Hepatocyte (in vitro differentiated cells): ENCODE results near the gene ERBB4. TPM values are rescaled to one million over a fixed set of nuclear protein-coding genes. Genes with fewer than 3 reads are reported as not detected.

Experiments used
- DNase-seq: peaks from one replicate; pipeline ENCODE4 v3.0.0-alpha.2; 2016; ENCODE audit warnings: low spot score
- H2AFZ ChIP-seq: fragments of 200-600 bp; sonication (generic); 2 replicates; pipeline ENCODE4 v1.6.0; 2016; ENCODE audit warnings: antibody characterized with exemption, mild to moderate bottlenecking
- H3K27ac ChIP-seq: fragments of 200-600 bp; sonication (generic); 2 replicates; pipeline ENCODE4 v1.5.1; 2016; ENCODE audit warnings: mild to moderate bottlenecking
- H3K27me3 ChIP-seq: fragments of 200-600 bp; sonication (generic); 2 replicates; pipeline ENCODE4 v1.6.1; 2016
- H3K36me3 ChIP-seq: fragments of 200-600 bp; sonication (generic); replicated peaks from 2 replicates; pipeline ENCODE4 v1.5.1; 2016; ENCODE audit warnings: low read depth; ENCODE audit not compliant: insufficient read depth
- H3K4me1 ChIP-seq: fragments of 200-600 bp; sonication (generic); 2 replicates; pipeline ENCODE4 v1.5.1; 2016; ENCODE audit warnings: mild to moderate bottlenecking, moderate library complexity; ENCODE audit not compliant: insufficient read depth
- H3K4me2 ChIP-seq: fragments of 200-600 bp; sonication (generic); 2 replicates; pipeline ENCODE4 v1.6.0; 2016
- H3K4me3 ChIP-seq: fragments of 200-600 bp; sonication (generic); 2 replicates; pipeline ENCODE4 v1.5.1; 2016; ENCODE audit warnings: mild to moderate bottlenecking
- H3K79me2 ChIP-seq: fragments of 200-600 bp; sonication (generic); 2 replicates; pipeline ENCODE4 v1.6.0; 2017; ENCODE audit warnings: mild to moderate bottlenecking
- H3K9me2 ChIP-seq: fragments of 200-600 bp; sonication (generic); replicated peaks from 2 replicates; pipeline ENCODE4 v1.6.0; 2017; ENCODE audit warnings: mild to moderate bottlenecking; ENCODE audit not compliant: insufficient read depth
- H3K9me3 ChIP-seq: fragments of 200-600 bp; sonication (generic); 2 replicates; pipeline ENCODE4 v1.5.1; 2016; ENCODE audit warnings: low read depth, mild to moderate bottlenecking
- H4K20me1 ChIP-seq: fragments of 200-600 bp; sonication (generic); 2 replicates; pipeline ENCODE4 v1.6.0; 2016; ENCODE audit warnings: mild to moderate bottlenecking; ENCODE audit not compliant: insufficient read depth, poor library complexity, severe bottlenecking
- EZH2 ChIP-seq: fragments of 200-600 bp; sonication (generic); IDR thresholded peaks from 2 replicates; pipeline ENCODE4 v1.6.1; 2016; ENCODE audit warnings: antibody characterized with exemption, mild to moderate bottlenecking, borderline replicate concordance
- EZH2phosphoT487 ChIP-seq: fragments of 200-600 bp; sonication (generic); IDR thresholded peaks from one replicate; pipeline ENCODE4 v1.6.1; 2018; ENCODE audit warnings: antibody characterized with exemption, mild to moderate bottlenecking, low read depth, moderate library complexity; ENCODE audit not compliant: unreplicated experiment, severe bottlenecking
- WGBS: methylation state at CpG from one replicate; pipeline ENCODE4 v1.1.6; 2016; ENCODE audit warnings: low lambda C conversion rate; ENCODE audit errors: missing lambda C conversion rate; 5-methylcytosine and 5-hydroxymethylcytosine counted together
- polyA plus RNA-seq: library from polyadenylated mRNA; unstranded; fragments of >200 nt; fragmentation: Nextera tagmentation; extraction: Ambion mirVana; gene quantifications from 2 replicates; pipeline ENCODE4 v1.2.1, GENCODE V29; 2016
- total RNA-seq: library from RNA; depleted of rRNA; stranded (reverse); fragments of >200 nt; gene quantifications from 2 replicates; pipeline ENCODE4 v1.2.3, GENCODE V29; 2014
- TF ChIP-seq, protein P1 (sequence below): fragments of 200-600 bp; sonication (generic); IDR thresholded peaks from 2 replicates; pipeline ENCODE4 v1.5.1; 2016; ENCODE audit warnings: antibody characterized with exemption, mild to moderate bottlenecking; ENCODE audit not compliant: poor library complexity

The ERBB4 gene
- total and polyA plus RNA-seq, 2 experiments from 2014 or later, result 3.4 to 3.9 TPM

DNA sequence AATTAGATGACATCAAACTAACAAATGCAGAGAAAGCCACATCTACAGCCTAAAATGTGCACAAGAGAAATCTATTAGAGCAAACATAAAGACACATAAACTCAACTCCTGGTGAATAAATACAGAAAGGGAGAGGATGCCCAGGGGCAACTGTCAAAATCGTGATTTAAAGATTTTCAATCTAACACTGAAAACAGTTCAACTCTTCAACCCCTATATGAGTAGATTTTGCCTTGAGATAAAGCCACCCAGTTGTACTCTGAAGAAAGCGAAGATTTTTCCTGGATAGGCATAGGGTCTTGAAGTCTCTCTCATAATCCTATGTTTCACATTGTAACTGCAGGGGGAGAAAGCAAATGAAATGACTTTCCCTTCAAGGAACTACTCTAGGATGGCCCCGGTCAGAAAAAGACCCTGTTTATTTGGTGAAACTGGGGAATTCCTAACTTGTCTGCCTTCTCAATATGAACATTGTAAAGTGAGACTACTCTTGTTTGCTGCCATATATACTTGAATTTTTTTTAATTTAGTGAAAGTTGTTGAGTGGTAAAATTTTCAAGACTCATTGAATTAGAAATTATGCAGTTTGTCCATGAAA, 226.7 kb downstream of the ERBB4 start:
- H3K27ac ChIP-seq, result no peak overlapping the region
- no peak overlapping the region for H3K4me3 ChIP-seq
- H3K9me2 ChIP-seq, result no peaks in the 10 kb centered on the region
- H4K20me1 ChIP-seq, result no peaks in the 10 kb centered on the region
- no peak for DNase-seq
- 66% methylated on average over 3 of the region's 3 CpGs for WGBS
- no peaks in the 10 kb centered on the region for H3K79me2 ChIP-seq
- H2AFZ ChIP-seq, result no peak overlapping the region
- H3K4me1 ChIP-seq, result no peaks in the 10 kb centered on the region
- H3K9me3 ChIP-seq, result no peaks in the 10 kb centered on the region
- TF ChIP-seq EZH2phosphoT487 (no peak), EZH2 (no peak)
- TF ChIP-seq, protein P1, sequence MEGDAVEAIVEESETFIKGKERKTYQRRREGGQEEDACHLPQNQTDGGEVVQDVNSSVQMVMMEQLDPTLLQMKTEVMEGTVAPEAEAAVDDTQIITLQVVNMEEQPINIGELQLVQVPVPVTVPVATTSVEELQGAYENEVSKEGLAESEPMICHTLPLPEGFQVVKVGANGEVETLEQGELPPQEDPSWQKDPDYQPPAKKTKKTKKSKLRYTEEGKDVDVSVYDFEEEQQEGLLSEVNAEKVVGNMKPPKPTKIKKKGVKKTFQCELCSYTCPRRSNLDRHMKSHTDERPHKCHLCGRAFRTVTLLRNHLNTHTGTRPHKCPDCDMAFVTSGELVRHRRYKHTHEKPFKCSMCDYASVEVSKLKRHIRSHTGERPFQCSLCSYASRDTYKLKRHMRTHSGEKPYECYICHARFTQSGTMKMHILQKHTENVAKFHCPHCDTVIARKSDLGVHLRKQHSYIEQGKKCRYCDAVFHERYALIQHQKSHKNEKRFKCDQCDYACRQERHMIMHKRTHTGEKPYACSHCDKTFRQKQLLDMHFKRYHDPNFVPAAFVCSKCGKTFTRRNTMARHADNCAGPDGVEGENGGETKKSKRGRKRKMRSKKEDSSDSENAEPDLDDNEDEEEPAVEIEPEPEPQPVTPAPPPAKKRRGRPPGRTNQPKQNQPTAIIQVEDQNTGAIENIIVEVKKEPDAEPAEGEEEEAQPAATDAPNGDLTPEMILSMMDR, result no peak
- H3K27me3 ChIP-seq, result no peaks in the 10 kb centered on the region
- no peak overlapping the region for H3K4me2 ChIP-seq
- H3K36me3 ChIP-seq, result no peaks in the 10 kb centered on the region

DNA sequence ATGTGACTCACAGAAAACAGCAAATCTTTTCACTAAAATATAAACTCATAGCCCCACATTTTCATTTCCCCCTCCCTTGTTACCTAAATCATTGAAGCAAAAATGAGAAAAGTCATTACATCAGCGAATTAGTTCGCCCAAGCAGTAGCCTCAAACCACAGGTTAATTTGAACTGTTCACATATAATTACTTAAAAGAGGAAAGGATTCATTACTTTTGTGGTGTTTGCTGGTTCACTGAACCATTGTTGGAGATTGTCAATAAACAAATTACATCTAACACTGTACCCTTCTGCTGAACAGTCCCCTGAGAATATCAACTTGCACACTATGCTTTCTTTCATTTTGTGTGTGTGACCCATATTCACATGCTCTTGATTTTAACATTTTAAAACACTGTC, 238.7 kb downstream of the ERBB4 start:
- Histone ChIP-seq H3K9me3 (no peaks in the 10 kb centered on the region), H3K4me1 (no peaks in the 10 kb centered on the region), H3K4me3 (no peak overlapping the region), H3K4me2 (no peak overlapping the region), H2AFZ (no peak overlapping the region), H3K79me2 (no peaks in the 10 kb centered on the region), H4K20me1 (no peaks in the 10 kb centered on the region), H3K27ac (no peak overlapping the region), H3K9me2 (no peaks in the 10 kb centered on the region), H3K27me3 (no peaks in the 10 kb centered on the region), H3K36me3 (no peaks in the 10 kb centered on the region)
- no peak for DNase-seq
- TF ChIP-seq, protein P1, result no peak
- 78% methylated on average over 2 of the region's 2 CpGs for WGBS

DNA sequence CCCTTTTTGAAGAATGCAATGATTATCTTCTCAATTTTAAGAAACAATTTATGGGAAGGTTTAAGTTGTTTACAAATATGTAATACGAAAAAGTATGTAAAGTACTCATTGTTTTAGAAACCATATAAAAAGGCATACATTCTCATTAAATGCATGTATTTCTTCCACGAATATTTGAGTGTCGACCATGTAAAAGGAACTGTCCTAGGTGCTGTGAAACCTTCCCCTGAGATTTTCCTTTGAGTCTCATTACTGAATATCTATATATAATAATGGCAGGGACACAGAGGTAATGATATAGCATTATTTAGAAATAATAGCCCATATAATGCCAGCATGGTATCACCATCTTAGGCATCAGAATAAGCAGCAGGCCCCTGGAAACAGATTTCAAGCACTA, 239.3 kb downstream of the ERBB4 start:
- Histone ChIP-seq H3K27me3 (no peaks in the 10 kb centered on the region), H3K79me2 (no peaks in the 10 kb centered on the region), H3K36me3 (no peaks in the 10 kb centered on the region), H3K9me2 (no peaks in the 10 kb centered on the region), H3K9me3 (no peaks in the 10 kb centered on the region), H3K4me1 (no peaks in the 10 kb centered on the region), H2AFZ (no peak overlapping the region), H3K4me3 (no peak overlapping the region), H3K27ac (no peak overlapping the region), H4K20me1 (no peaks in the 10 kb centered on the region), H3K4me2 (no peak overlapping the region)
- no peak for DNase-seq
- TF ChIP-seq EZH2, result no peak
- TF ChIP-seq EZH2phosphoT487, result no peak
- TF ChIP-seq, protein P1, result no peak
- WGBS, result 63% methylated on average over 3 of the region's 3 CpGs

DNA sequence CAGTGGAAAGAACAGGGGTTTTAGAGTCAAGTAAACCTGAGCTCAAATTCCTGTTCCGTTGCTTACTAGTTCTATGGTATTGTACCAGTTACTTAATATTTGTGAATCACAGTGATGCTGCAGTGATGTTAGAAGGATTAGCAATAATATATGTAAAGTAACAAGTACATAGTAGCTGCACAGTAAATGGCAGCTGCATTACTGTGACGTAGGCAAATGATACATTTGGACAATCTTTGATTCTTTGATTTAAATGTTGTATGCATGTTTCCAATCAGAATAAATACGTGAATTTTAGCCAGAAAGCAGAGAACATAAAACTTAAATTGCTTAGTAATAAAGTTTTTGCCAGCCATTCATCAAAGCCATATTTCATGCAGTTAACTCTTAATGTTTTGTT, 243.0 kb downstream of the ERBB4 start:
- H3K4me3 ChIP-seq, result no peak overlapping the region
- H4K20me1 ChIP-seq, result no peaks in the 10 kb centered on the region
- no peaks in the 10 kb centered on the region for H3K79me2 ChIP-seq
- H3K27me3 ChIP-seq, result no peaks in the 10 kb centered on the region
- H3K4me1 ChIP-seq, result no peaks in the 10 kb centered on the region
- DNase-seq, result no peak
- H3K9me3 ChIP-seq, result no peaks in the 10 kb centered on the region
- H2AFZ ChIP-seq, result no peak overlapping the region
- no peaks in the 10 kb centered on the region for H3K9me2 ChIP-seq
- no peaks in the 10 kb centered on the region for H3K36me3 ChIP-seq
- no peak for TF ChIP-seq EZH2phosphoT487
- TF ChIP-seq, protein P1, result no peak
- no peak for TF ChIP-seq EZH2
- H3K27ac ChIP-seq, result no peak overlapping the region
- H3K4me2 ChIP-seq, result no peak overlapping the region
- 89% methylated on average over 3 of the region's 3 CpGs for WGBS
